GM10248 (cell line): Measurements from ENCODE around the gene MLIP.
"Not testable (repeated sequence)": the region's sequence is repeated elsewhere in the genome, so short reads cannot be mapped to it uniquely, and the experiment has no call there.

ENCODE experiments used
- CTCF ChIA-PET: fragments of 300-600 bp; sonication (Branson Sonifier 250); formaldehyde crosslinking; extraction: SDS; loops from one replicate; lab custom pipeline; 2021; ENCODE audit warnings: antibody characterized with exemption; lab: Yijun Ruan, JAX
- POLR2A ChIA-PET: fragments of 350-650 bp; sonication (Branson Sonifier 250); formaldehyde crosslinking; extraction: SDS; loops from one replicate; lab custom pipeline; 2020; ENCODE audit warnings: antibody characterized with exemption; lab: Yijun Ruan, JAX
- DNase-seq: peaks from one replicate; pipeline ENCODE4 v3.0.0; 2012; ENCODE audit errors: extremely low spot score
- TF ChIP-seq, protein P1 (sequence below): IDR thresholded peaks from 2 replicates; pipeline ENCODE4 v1.5.1; 2012; ENCODE audit warnings: mild to moderate bottlenecking, low read depth; ENCODE audit errors: extremely low read depth, missing control alignments, control extremely low read depth

MLIP gene

DNA sequence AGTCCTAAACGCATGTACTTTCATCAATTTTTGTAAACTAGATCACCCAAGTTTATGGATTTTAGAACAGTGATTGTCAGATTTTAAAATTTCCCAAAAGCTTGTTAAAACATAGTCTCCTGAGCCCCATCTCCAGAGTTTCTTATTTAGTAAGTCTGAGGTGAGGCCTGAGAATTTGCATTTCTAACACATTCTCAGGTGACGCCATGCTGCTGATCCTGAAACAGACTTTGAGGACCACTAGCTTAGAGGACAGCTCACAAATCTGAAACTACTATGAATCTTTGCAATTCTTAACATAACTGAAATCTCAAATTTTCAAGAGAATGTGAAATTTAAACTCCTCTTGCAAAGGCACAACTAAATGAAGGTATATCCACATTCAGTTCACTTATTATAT lies 37.8 kb upstream of the MLIP start:
- CTCF ChIA-PET, result interaction anchor here (1.5 kb wide), 1 partner anchor 11 kb away, joined by 3 read pairs; no protein-coding TSS in a partner anchor
- TF ChIP-seq, protein P1, sequence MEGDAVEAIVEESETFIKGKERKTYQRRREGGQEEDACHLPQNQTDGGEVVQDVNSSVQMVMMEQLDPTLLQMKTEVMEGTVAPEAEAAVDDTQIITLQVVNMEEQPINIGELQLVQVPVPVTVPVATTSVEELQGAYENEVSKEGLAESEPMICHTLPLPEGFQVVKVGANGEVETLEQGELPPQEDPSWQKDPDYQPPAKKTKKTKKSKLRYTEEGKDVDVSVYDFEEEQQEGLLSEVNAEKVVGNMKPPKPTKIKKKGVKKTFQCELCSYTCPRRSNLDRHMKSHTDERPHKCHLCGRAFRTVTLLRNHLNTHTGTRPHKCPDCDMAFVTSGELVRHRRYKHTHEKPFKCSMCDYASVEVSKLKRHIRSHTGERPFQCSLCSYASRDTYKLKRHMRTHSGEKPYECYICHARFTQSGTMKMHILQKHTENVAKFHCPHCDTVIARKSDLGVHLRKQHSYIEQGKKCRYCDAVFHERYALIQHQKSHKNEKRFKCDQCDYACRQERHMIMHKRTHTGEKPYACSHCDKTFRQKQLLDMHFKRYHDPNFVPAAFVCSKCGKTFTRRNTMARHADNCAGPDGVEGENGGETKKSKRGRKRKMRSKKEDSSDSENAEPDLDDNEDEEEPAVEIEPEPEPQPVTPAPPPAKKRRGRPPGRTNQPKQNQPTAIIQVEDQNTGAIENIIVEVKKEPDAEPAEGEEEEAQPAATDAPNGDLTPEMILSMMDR, result no peak
- DNase-seq, result no peak
- POLR2A ChIA-PET, result no interaction called here

DNA sequence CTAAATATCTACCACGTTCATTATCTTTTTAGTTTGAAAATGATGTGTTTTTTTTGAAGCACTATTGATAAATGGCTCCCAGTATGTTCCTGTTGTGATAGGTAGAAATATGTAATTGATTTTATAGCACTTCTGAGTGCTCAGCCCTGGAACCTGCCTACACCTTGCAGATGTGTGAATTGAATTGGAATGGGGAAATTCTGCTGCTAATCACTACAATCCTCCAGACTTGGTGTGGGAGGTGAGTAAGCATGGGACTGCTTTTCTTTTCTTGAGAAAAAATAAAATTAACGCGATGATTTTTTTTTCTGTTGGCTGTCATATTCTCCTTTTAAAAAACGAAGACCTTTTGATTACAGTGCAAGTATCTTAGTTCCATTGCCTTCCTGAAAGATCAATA lies 37.1 kb upstream of the MLIP start:
- POLR2A ChIA-PET, result no interaction called here
- DNase-seq, result no peak
- TF ChIP-seq, protein P1, result no peak
- CTCF ChIA-PET, result interaction anchor here (1.5 to 1.8 kb wide), 2 partner anchors 10 to 16 kb away, joined by 3 to 5 read pairs; no protein-coding TSS in a partner anchor

DNA sequence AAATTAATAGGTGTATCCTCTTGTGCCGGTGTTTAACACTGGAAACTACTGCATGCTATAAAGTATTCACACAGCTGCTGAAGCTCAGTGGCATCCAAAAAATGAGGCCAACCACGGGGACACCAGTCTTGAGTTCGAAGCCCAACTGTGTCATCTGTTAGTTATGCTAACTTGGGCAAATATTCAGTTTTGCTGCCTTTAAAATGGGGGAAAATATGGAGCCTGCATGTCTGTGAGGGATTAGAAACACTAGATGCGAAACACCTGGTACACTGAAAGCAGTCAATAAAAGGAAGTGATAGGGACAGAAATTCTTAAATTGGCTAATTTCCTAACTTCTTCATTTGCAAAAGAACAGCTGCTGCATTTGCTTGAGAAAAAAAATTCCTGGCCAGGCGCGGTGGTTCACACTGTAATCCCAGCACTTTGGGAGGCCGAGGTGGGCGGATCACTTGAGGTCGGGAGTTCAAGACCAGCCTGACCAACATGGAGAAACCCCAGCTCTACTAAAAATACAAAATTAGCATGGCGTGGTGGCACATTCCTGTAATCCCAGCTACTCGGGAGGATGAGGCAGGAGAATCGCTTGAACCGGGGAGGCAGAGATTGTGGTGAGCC lies 36.6 kb upstream of the MLIP start:
- DNase-seq, result no peak
- ChIA-PET CTCF (interaction anchor here (1.5 to 1.8 kb wide), 2 partner anchors 10 to 16 kb away, joined by 3 to 5 read pairs; no protein-coding TSS in a partner anchor), POLR2A (no interaction called here)
- TF ChIP-seq, protein P1, result no peak

DNA sequence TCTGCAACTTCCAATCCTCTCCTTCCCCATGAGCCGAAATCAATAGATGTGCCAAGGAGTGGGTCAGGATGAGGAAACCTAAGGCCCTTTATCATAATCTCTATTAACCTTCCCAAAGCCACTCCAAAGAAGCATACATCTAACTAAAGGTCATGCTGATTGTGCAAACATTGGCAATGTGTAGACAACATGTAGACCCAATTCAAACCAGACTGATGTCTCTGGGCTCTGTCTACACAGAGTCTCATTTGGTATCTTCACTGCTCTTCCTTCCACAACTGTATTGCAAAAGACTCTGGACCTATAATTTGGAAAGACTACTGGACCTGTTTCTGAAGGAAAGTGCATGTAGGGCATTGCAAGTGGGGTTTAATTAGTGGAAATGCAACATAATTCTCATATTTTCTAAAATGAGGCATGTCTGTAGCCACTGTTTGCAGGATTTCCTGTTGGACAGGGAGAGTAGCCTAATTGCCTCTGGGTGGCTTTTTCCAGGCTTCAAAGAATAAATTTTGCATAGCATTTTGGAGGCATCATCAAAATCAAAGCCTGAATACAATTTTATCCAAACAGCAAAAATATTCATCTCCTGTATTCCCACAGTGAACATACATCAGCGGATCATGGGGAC lies 35.0 kb upstream of the MLIP start:
- TF ChIP-seq, protein P1, result no peak
- POLR2A ChIA-PET, result no interaction called here
- CTCF ChIA-PET, result interaction anchor here (1.8 kb wide), 1 partner anchor 18 kb away, joined by 5 read pairs; no protein-coding TSS in a partner anchor
- no peak for DNase-seq

DNA sequence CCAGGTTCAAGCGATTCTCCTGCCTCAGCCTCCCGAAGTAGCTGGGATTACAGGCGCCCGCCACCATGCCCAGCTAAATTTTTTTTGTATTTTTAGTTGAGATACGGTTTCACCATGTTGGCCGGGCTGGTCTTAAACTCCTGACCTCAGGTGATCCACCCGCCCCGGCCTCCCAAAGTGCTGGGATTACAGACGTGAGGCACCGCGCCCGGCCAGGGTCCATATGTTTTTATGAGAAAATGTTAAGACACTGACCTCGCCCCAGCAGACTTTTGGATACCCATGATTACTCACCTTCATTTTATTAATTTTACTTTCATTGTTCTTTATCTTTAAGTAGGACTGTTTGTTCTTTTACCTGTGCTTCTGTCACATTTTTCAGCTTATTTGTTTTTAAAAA lies 29.7 kb upstream of the MLIP start:
- DNase-seq, CTCF ChIA-PET, POLR2A ChIA-PET: not testable (repeated sequence)

DNA sequence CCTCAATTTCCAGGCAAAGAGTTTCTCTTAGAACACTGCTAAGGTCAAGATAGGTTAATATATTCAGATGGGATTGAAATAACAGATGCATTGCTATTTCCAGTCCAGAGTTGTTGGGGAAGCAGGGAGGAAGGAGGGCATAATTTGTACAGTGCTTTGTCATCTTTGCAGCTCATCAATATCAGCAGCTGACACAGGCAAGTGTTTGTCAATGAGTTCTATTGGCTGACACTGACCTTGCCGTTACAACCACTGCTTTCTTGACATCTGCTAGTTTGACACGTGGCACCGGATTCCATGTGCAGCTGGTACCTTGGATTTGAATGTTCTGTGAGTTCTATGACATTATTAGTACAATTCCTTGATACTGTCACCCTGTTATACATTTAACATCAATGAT lies 28.0 kb upstream of the MLIP start:
- POLR2A ChIA-PET, result no interaction called here

More for the DNA sequence above, 28.0 kb upstream of the MLIP start:
- TF ChIP-seq, protein P1, result no peak
- no peak for DNase-seq
- CTCF ChIA-PET, result no interaction called here
